ENCODE measurements around the gene CCDC152.

- TF ChIP-seq CTCF (IDR thresholded peaks at IDR 0.05), result no peak
- no peak for TF ChIP-seq POLR2A (IDR thresholded peaks at IDR 0.05)
Measured at GRCh38 chr5:42721484-42721883, 35.1 kb upstream of the CCDC152 start.
